HepG2 (cell line): ENCODE measurements around the gene PPM1E.

ENCODE experiments used
- CTCF ChIP-seq: sonication (generic); formaldehyde crosslinking; IDR thresholded peaks from 2 replicates; pipeline ENCODE4 v1.5.0; 2020; ENCODE audit warnings: mild to moderate bottlenecking, missing genetic modification reagents, moderate library complexity
- EZH2 ChIP-seq: conservative IDR thresholded peaks from 2 replicates; pipeline ENCODE4 v1.6.1; 2012; ENCODE audit warnings: mild to moderate bottlenecking, low read depth, low read length, moderate library complexity
- KLF11 ChIP-seq: IDR thresholded peaks from 2 replicates; pipeline ENCODE4 v1.6.1; 2016; ENCODE audit warnings: missing compliant biosample characterization
- NCOA2 ChIP-seq: sonication (generic); formaldehyde crosslinking; IDR thresholded peaks from 2 replicates; pipeline ENCODE4 v1.8.0; 2022; ENCODE audit warnings: inconsistent platforms
- PAX8 ChIP-seq: sonication (generic); formaldehyde crosslinking; IDR thresholded peaks from 2 replicates; pipeline ENCODE4 v1.8.0; 2022; ENCODE audit warnings: mild to moderate bottlenecking, missing genetic modification reagents, borderline replicate concordance
- POLR2A ChIP-seq, 2 experiments: IDR thresholded peaks; 2 replicates each; pipeline ENCODE4 v1.6.1; 2011; ENCODE audit warnings: low read depth in 2 of 2, low read length in 2 of 2, mild to moderate bottlenecking in 1 of 2, moderate library complexity in 1 of 2; ENCODE audit not compliant: insufficient read depth in 1 of 2
- TIGD3 ChIP-seq: sonication (generic); formaldehyde crosslinking; IDR thresholded peaks from 2 replicates; pipeline ENCODE4 v1.5.1; 2020; ENCODE audit warnings: mild to moderate bottlenecking, missing genetic modification reagents, borderline replicate concordance
- YY1 ChIP-seq: IDR thresholded peaks from 2 replicates; pipeline ENCODE4 v1.6.1; 2011; ENCODE audit warnings: low read length, low read depth, moderate library complexity, mild to moderate bottlenecking; ENCODE audit not compliant: insufficient read depth, insufficient replicate concordance

- TF ChIP-seq CTCF (CRISPR knock-in tag) = no peak
- no peak for TF ChIP-seq PAX8 (CRISPR knock-in tag)
- no peak for TF ChIP-seq YY1
- no peak for TF ChIP-seq EZH2
- TF ChIP-seq TIGD3 (CRISPR knock-in tag) = no peak
- TF ChIP-seq POLR2A (IDR thresholded peaks at IDR 0.05; ENCODE audit: insufficient read depth in 1 of 2, low read depth in 2 of 2, low read length in 2 of 2) = no peak
- no peak for TF ChIP-seq NCOA2 (CRISPR knock-in tag)
- no peak for TF ChIP-seq KLF11 (CRISPR knock-in tag)
These were observed 210.6 kb downstream of the PPM1E start for GRCh38 chr17:58966208-58966607.
